ENCODE measurements around the gene DAPK2.

- TF ChIP-seq CTCF (conservative IDR thresholded peaks at IDR 0.05 in 1 of 2, IDR thresholded peaks at IDR 0.05 in 1 of 2; ENCODE audit: low read depth in 1 of 2, low read length in 2 of 2) (no peak), EZH2 (IDR thresholded peaks at IDR 0.05; ENCODE audit: low read length, missing control alignments) (no peak)
These were observed 36.5 kb downstream of the DAPK2 start for GRCh38 chr15:64009798-64010261.

Measured in fibroblast of lung (primary cell).